Mucosa of descending colon (tissue), 3 donors: Measurements from ENCODE around the gene MAPRE2. TPM values are rescaled to one million over a fixed set of nuclear protein-coding genes. Genes with fewer than 3 reads are reported as not detected.

Experiments
- ATAC-seq: fragments of 200-7000 bp; cut with Tn5 transposase; one replicate; pipeline ENCODE4 v1.9.1; 2020; ENCODE audit warnings: mild to moderate bottlenecking, moderate library complexity
- DNase-seq, 3 donors: peaks; one replicate each; pipeline ENCODE4 v3.0.0-alpha.2; 2020
- H3K36me3 ChIP-seq: fragments of 200-600 bp; one replicate; pipeline ENCODE4 v1.8.0; 2021; ENCODE audit warnings: low read depth, mild to moderate bottlenecking
- H3K4me1 ChIP-seq: fragments of 200-600 bp; one replicate; pipeline ENCODE4 v1.8.0; 2021; ENCODE audit warnings: low read depth, mild to moderate bottlenecking
- H3K4me3 ChIP-seq: fragments of 200-600 bp; one replicate; pipeline ENCODE4 v1.8.0; 2021; ENCODE audit warnings: mild to moderate bottlenecking
- H3K9me3 ChIP-seq: fragments of 200-600 bp; one replicate; pipeline ENCODE4 v1.8.0; 2021; ENCODE audit warnings: mild to moderate bottlenecking
- intact Hi-C, 2 donors: fragments of 100-400 bp; cut with DNase I in 1 of 2; cut with micrococcal nuclease in 1 of 2; formaldehyde crosslinking; loops; one replicate each; pipeline versions ENCODE4 v1.11.0 to v1.11.1; 2022; cut with DNase I, micrococcal nuclease
- total RNA-seq, 3 donors: library from RNA; stranded (reverse); fragmentation: NEBNext Ultra II Directional in 2 of 3; extraction: Animal tissue kit (Norgen Biotek cat#: 25700) in 2 of 3; gene quantifications; one replicate each; pipeline versions ENCODE4 v1.2.1 to v1.2.4, GENCODE V29; 2021 to 2023
- TF ChIP-seq, protein P1 (sequence below): fragments of 200-600 bp; IDR thresholded peaks from one replicate; pipeline ENCODE4 v1.8.0; 2022; ENCODE audit warnings: antibody characterized with exemption, mild to moderate bottlenecking
- donor health status: DM: no; HTN: no; CAD: no; lungs with moderate emphysema.
- donor health status: DM: no; HTN: no; CAD: no.
- donor health status: DM: no; HTN: yes; CAD: no.

The MAPRE2 gene
- total RNA-seq, 3 donors from 2014 or later, result 26.4 to 31.3 (median 27.3) TPM

DNA sequence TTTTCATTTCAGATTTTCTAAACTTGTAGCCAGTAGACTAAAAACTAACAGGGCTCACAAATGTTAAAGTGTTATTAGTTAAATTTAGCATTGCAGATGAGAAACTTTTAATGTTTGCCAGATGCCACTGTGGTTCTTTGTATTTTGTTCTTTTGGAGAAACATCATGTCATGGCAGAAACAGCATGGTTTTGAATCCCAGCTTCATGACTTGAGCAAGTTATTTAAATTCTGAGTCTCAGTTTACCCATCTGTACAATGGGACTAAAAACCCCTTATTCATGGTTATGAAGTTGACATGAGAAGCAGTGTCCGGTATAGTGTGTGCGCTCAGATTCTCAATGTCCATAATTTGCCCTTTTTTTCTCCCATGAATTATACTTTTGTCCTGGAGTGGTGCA is 56.5 kb downstream of the MAPRE2 start:
- H3K36me3 ChIP-seq, result no peaks in the 10 kb centered on the region
- H3K9me3 ChIP-seq, result no peaks in the 10 kb centered on the region
- DNase-seq (no peak), ATAC-seq (no peak)
- no peaks in the 10 kb centered on the region for H3K4me1 ChIP-seq
- TF ChIP-seq, protein P1, sequence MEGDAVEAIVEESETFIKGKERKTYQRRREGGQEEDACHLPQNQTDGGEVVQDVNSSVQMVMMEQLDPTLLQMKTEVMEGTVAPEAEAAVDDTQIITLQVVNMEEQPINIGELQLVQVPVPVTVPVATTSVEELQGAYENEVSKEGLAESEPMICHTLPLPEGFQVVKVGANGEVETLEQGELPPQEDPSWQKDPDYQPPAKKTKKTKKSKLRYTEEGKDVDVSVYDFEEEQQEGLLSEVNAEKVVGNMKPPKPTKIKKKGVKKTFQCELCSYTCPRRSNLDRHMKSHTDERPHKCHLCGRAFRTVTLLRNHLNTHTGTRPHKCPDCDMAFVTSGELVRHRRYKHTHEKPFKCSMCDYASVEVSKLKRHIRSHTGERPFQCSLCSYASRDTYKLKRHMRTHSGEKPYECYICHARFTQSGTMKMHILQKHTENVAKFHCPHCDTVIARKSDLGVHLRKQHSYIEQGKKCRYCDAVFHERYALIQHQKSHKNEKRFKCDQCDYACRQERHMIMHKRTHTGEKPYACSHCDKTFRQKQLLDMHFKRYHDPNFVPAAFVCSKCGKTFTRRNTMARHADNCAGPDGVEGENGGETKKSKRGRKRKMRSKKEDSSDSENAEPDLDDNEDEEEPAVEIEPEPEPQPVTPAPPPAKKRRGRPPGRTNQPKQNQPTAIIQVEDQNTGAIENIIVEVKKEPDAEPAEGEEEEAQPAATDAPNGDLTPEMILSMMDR, result no peak
- intact Hi-C loops, result no loop called here
- H3K4me3 ChIP-seq, result no peak overlapping the region

DNA sequence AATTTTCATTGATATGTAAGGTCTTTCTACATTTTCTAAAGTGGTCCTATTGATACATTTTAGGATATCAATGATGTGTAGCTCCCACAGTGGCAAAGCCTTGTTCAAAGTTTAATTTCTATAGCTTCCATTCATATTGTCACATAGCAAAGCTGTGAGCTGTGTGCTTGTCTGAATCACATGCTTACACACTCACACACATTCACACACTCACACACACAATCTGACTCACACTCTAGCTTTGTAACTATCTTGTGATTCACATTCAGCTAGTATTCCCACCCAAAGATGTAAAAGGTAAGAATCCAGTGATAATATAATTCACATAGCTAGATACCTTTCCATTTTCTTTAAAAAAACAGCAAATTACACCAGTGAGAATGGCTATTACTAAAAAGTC is 58.7 kb downstream of the MAPRE2 start:
- no peaks in the 10 kb centered on the region for H3K36me3 ChIP-seq

DNA sequence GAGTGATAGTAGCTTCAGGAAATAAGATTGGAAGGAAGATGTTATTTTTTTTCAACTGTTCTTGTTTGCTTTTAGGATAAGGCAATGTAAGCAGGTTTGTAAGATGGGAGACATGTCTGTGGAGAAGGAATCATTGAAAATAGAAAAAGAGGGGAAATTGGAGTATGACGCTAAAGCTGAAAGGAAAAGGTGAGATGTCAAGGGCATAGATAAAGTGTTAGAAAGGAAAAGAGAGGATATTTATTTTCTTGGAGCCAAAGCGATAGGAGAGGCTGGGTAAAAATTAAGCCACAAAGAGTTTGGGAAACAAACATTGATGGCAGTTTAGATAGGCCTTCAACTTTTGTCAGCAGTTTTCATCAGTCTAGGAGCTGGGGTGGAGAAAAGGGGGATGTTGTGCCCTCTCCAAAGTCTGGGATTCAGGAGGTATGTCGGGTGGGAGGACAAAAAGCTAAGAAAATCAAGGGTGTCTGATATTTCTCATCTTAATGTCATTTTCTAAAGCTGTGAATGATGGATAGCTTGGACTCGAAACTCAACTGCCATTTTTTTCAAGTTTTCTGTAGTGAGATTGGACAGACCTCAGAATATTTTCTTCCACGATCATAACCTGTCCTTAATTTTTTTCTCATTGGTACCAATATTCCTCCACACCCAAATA is 63.3 kb downstream of the MAPRE2 start:
- no peaks in the 10 kb centered on the region for H3K9me3 ChIP-seq
- H3K36me3 ChIP-seq, result no peaks in the 10 kb centered on the region
- no peak overlapping the region for H3K4me3 ChIP-seq
- intact Hi-C loops, result no loop called here
- DNase-seq (no peak), ATAC-seq (no peak)
- H3K4me1 ChIP-seq, result no peaks in the 10 kb centered on the region
- TF ChIP-seq, protein P1, result no peak

More for the DNA sequence above, 58.7 kb downstream of the MAPRE2 start:
- TF ChIP-seq, protein P1, result no peak
- H3K9me3 ChIP-seq, result no peaks in the 10 kb centered on the region
- H3K4me3 ChIP-seq, result no peak overlapping the region
- intact Hi-C loops, result no loop called here
- DNase-seq (no peak), ATAC-seq (no peak)
- no peaks in the 10 kb centered on the region for H3K4me1 ChIP-seq

DNA sequence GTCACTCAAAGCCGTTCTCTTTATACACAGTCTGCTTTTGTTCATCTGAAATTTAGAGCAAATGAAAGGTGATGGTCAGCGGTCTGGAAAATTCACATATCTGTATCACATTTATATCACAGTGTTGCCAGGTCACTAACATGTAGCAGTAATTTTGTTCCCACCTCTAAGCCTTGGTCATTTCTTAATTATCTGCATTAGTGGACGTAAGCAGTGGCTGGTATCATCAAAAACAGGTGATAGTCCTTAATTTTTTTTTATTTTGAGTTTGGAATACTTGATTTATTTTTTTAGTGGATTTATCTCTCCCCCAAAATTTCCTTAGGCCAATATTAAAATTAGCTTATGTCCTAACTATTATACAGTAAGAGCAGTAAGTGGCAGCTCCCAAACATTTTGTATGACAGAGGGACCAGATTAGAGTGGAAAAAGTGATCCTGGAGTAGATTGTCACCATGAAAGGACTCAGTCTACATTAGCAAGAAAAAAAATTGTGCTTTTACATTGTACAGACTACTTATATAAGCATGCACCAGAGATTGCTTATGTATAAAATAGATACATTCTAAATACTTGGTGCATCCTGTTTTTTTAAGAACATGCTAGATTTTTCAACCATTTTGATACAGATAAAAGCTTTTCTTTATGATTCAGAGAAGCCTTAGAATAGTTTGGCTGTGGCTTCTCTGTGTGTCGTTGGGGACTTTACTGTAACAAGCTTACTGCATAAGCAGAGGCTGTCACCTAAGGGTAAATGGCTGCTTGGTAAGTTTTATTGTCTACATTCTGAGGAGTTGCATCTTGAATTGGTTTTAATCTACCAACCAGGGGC is 65.0 kb downstream of the MAPRE2 start:
- TF ChIP-seq, protein P1, result no peak
- Histone ChIP-seq H3K4me3 (no peak overlapping the region), H3K4me1 (no peaks in the 10 kb centered on the region), H3K9me3 (no peaks in the 10 kb centered on the region), H3K36me3 (no peaks in the 10 kb centered on the region)
- intact Hi-C loops, result no loop called here
- ATAC-seq (no peak), DNase-seq (no peak)

DNA sequence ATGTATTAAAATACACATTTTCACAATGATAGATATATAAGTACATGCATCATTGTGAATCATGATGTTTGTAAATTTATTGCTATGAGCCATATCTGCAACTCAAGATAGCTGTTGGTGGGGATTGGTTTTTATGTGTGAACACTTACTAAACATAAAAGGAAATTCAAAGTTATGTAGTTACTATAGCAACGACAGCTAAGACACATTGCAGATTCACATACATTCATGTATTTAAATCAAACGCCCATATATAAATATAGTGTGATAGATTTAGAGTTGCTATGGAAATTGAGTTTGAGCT is 65.6 kb downstream of the MAPRE2 start:
- H3K9me3 ChIP-seq, result no peaks in the 10 kb centered on the region
- no peak overlapping the region for H3K4me3 ChIP-seq
- DNase-seq (no peak), ATAC-seq (no peak)
- TF ChIP-seq, protein P1, result no peak
- no peaks in the 10 kb centered on the region for H3K4me1 ChIP-seq
- H3K36me3 ChIP-seq, result no peaks in the 10 kb centered on the region
- intact Hi-C loops, result no loop called here
